Left forelimb (tissue), 1 donor: Measurements from ENCODE around the gene GRIPAP1.
A peak's percentile ranks its signal among the peaks of the same experiment; 100 is the strongest.

Source experiments
- DNase-seq: peaks from one replicate; pipeline ENCODE4 v3.0.0-alpha.2; 2018; ENCODE audit warnings: low spot score

GRIPAP1 gene

DNA sequence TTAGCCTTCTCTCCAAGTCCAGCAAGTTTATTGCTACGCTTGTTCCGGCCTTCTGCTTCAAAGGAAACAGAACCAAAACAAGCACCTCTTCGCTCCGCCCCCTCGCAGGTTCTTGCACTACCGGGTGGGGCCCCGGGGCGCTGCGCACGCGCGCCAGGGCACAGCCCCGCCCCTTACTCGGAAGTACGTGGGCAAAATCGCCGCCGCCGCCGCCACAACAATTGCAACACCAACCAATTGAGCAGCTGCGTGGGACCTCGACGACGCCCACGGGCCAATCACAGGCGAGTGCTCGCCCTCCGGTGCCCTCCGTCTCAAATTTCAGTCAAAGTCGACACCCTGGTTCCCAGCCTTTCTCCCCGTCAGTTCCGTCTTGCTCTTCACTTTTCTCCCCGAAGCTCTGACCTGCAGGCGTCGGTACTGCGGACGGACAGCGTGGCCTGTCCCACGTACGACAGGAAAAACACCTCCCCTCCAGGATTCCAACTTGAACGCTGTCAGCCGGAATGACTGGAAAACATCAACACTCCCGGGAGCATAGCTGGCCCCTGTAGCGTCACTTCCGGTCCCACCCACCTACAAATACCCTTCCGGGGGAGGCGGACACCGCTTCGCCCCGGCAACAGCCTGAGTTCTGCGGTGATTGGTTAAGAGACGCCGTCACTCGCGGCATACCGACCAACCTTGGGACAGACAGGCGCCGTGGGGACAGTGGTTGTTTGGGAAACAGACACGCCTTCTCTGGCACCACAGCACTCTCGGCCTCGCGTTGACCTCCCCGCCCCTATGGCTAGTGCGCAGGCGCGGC, 44.0 kb downstream of the GRIPAP1 start:
- peak; percentile 94 for DNase-seq

- no peak for DNase-seq
Measured at GRCh38 chrX:48957477-48957826, 44.6 kb downstream of the GRIPAP1 start, which contains the start of gene OTUD5. Gene OTUD5 (minus strand): TSS chrX:48957607. CDS start chrX:48957570, 37 bp downstream.

GRCh38 chrX:48956728-48957414, 45.2 kb downstream of the GRIPAP1 start:
- no peak for DNase-seq

GRCh38 chrX:48948589-48948988, 53.5 kb downstream of the GRIPAP1 start:
- DNase-seq: no peak

GRCh38 chrX:48945517-48946348, 56.3 kb downstream of the GRIPAP1 start:
- DNase-seq: no peak

- DNase-seq: no peak
Measured at GRCh38 chrX:48942895-48943294, 59.2 kb downstream of the GRIPAP1 start.

- no peak for DNase-seq
Measured at GRCh38 chrX:48940404-48940955, 61.6 kb downstream of the GRIPAP1 start.

DNA sequence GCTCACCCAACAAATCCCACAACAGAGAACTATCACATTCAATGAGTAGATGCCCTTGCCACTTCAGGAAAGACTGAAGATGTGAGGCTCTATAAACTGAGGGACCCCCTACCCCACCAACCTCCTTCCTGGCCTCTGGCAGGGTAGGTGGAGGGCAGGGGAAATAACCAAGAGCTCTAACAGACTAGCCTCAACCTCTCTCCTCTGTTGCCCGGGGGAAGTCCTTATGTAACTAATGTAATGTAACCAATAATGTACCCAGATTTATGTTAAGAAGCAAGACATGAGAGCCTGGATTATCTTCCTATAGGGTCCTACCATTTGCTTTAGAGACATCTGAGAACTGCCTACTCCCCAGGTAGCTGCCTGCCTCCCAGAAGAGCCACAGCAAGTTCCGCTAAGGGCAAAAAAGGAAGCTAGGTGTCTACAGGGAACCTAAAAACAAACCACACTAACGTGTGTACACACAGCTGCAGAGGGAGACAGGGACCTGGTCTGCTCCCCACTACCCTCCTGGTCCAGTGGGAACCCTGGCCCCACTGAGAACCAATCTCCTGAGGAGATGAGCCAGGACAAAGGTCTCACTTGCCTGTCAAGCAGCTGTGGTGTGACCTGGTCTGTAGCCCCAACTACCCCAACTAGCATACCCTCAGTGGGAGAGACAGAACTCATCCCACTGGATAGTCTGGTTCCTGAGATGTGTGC, 62.4 kb downstream of the GRIPAP1 start:
- no peak for DNase-seq

GRCh38 chrX:48938721-48939425, 63.2 kb downstream of the GRIPAP1 start:
- DNase-seq: no peak

DNA sequence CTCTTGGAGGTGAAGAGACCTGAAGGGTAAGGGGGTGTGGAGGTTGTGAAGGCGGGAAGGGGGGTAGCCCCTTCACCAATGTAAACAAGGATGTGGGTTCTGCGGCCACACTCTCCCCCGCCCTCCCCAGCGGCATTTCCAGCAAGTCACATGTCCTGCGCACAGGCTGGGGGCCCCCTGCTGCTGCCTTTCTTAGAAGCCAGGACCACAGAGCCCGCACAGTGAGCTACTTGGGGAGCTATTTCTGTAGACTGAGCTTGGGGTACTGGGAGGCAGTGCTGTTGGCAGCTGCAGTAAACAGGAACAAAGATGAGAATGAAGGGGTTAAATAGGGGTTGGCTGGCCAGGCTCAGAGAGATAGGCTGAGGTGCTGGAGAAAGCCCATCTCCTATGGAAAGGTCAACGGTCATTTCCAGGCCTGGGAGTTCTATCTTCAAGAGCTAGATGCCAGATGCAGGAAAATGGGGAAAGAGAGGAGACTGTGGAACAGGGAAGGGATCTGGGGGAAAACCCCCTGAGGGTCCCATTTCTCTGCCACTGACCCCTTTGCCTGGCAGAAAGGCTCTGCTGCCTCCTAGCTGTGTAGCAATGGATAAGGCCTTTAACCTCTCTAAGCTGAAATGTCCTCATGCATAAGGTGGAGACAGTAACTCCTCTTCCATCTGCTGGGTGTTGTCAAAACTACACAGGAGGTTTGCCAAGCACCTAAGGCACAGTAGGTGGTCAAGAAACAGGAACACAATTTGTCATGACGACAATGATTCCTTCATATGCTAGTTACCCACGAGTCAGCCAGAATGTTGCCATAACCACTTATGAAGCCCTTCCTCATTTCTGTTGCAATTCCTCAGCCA, 64.8 kb downstream of the GRIPAP1 start:
- DNase-seq: no peak

GRCh38 chrX:48936429-48937053, 65.5 kb downstream of the GRIPAP1 start:
- no peak for DNase-seq

GRCh38 chrX:48935301-48935670, 66.8 kb downstream of the GRIPAP1 start:
- no peak for DNase-seq

DNA sequence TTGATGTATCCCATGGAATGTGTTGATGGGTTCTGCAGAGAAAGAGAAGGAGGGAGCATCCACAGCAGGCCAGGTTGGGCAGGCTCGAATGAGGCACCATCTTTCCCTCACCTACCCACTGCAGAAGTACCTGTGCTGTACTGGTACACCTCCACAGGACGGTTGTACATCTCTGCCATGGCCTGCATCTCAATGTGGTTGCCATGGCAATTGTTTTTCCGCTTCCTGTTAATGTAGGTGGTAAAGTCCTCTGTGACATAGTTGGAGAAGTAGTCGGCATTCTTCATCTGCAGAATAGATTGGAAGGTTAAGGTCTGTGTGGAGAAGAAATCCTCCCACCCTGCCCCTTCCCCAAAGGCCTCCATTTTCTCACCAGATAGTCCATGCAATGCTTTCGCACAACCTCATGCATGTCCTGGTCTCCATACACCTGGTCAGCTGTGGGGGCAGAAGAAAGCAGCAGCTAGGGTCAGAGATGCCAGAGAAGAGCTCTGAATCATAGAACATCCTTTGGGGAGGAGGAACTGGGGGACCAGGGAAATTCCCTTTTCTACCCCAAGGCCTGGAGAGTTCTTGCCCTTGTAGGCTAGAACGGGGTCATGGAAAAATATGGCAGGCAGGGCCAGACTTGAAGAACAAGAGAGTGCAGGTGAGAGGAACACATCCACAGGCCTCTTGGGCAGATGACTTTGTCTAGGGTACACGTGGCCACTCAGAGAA, 67.3 kb downstream of the GRIPAP1 start:
- DNase-seq: no peak

GRCh38 chrX:48933757-48934156, 68.3 kb downstream of the GRIPAP1 start:
- no peak for DNase-seq

GRCh38 chrX:48927736-48928382, 74.2 kb downstream of the GRIPAP1 start:
- no peak for DNase-seq

DNA sequence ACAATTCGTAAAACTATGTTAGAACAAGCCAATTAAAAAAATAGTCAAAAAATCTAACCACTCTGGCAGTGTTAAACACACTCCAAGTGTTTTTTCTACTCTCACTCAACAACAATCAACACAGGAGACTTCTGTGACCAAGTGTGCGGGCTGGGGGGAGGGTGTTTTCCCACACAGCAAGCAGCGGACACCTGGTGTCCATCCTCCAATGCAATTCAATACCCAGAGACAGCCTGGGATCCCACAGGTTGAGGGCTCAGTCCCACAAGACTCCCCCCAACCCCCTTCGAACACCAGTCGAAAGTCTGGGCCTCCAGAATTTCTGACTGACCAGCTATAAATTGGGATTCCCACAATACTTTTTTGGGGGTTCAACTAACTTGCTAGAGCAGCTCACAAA, 74.9 kb downstream of the GRIPAP1 start:
- no peak for DNase-seq

GRCh38 chrX:48924270-48924669, 77.8 kb downstream of the GRIPAP1 start:
- DNase-seq: no peak

- DNase-seq: no peak
Measured at GRCh38 chrX:48923771-48924170, 78.3 kb downstream of the GRIPAP1 start.
